Stomach (tissue), 4 donors: ENCODE results near the gene PRELID1.

Experiments used
- CTCF ChIP-seq, 7 experiments: fragments of 450-650 bp in 4 of 7; fragments of 200-600 bp in 3 of 7; sonication (generic) in 3 of 7; IDR thresholded peaks; one replicate each; pipeline ENCODE4 v1.5.1; 2016 to 2019; ENCODE audit warnings: antibody characterized with exemption in 7 of 7, control low read depth in 2 of 7, mild to moderate bottlenecking in 1 of 7
- POLR2A ChIP-seq, 4 donors: fragments of 450-650 bp; IDR thresholded peaks; one replicate each; pipeline ENCODE4 v1.6.1; 2016; ENCODE audit warnings: antibody characterized with exemption in 4 of 4, control low read depth in 2 of 4, mild to moderate bottlenecking in 1 of 4, moderate library complexity in 1 of 4
- POLR2AphosphoS5 ChIP-seq, 3 donors: sonication (generic); formaldehyde crosslinking; IDR thresholded peaks; one replicate each; pipeline ENCODE4 v1.6.1; 2016; ENCODE audit warnings: antibody characterized with exemption in 3 of 3

- TF ChIP-seq CTCF (IDR thresholded peaks at IDR 0.05) = no peak
- no peak for TF ChIP-seq POLR2A (IDR thresholded peaks at IDR 0.05)
- no peak for TF ChIP-seq POLR2AphosphoS5 (IDR thresholded peaks at IDR 0.05)
Observed at GRCh38 chr5:177308740-177309139, 5.1 kb downstream of the PRELID1 start.
